K562 (cell line): ENCODE measurements around the gene UBE2M. TPM values are rescaled to one million over a fixed set of nuclear protein-coding genes. Genes with fewer than 3 reads are reported as not detected.

Experiments used
- ATAC-seq: fragments of 200-7000 bp; cut with Tn5 transposase; 3 replicates; pipeline ENCODE4 v1.9.1; 2020; ENCODE audit warnings: moderate library complexity
- BruUV-seq: library from RNA; stranded (reverse); fragments of 400-500 nt; replicated peaks from 2 replicates; lab custom pipeline; 2021; lab: Mats Ljungman, UMichigan
- CTCF ChIA-PET: fragments of 300-600 bp; formaldehyde crosslinking; extraction: SDS; loops from one replicate; lab custom pipeline; 2021; ENCODE audit warnings: low intra/inter-chr PET ratio; lab: Yijun Ruan, JAX
- POLR2A ChIA-PET: fragments of 300-600, 350-650 bp; sonication (Branson Sonifier 250); formaldehyde crosslinking; extraction: SDS; loops from one replicate; lab custom pipeline; 2021; ENCODE audit warnings: antibody characterized with exemption, inconsistent platforms; lab: Yijun Ruan, JAX
- DNase-seq, 4 experiments: peaks; one replicate each; pipeline versions ENCODE4 v3.0.0 to v3.0.0-alpha.2; 2011 to 2018; ENCODE audit warnings: low spot score in 3 of 4, mixed read lengths in 3 of 4; ENCODE audit errors: extremely low read depth in 1 of 4
- FAIRE-seq: peaks from 2 replicates; lab custom pipeline; 2011; peaks lifted over from hg19 to GRCh38; lab: Jason Lieb, UNC
- H2AFZ ChIP-seq: 2 replicates; pipeline ENCODE4 v1.6.0; 2011; ENCODE audit warnings: low read depth, low read length, control low read depth, inconsistent platforms
- H3K27ac ChIP-seq: fragments of 200-600 bp; 3 replicates; pipeline ENCODE4 v1.8.0; 2011; ENCODE audit warnings: low read depth, mild to moderate bottlenecking, control low read depth, inconsistent platforms, low read length, moderate library complexity, mixed read lengths; ENCODE audit errors: extremely low read depth
- H3K27me3 ChIP-seq, 2 experiments: fragments of 300-600 bp in 1 of 2; 2 replicates in 1 of 2; 3 replicates in 1 of 2; pipeline versions ENCODE4 v1.6.0 to v1.8.0; 2011; ENCODE audit warnings: inconsistent platforms in 2 of 2, low read length in 2 of 2, mild to moderate bottlenecking in 1 of 2, mixed read lengths in 1 of 2, moderate library complexity in 1 of 2; ENCODE audit not compliant: control insufficient read depth in 2 of 2, insufficient read depth in 2 of 2
- H3K36me3 ChIP-seq: fragments of 300-600 bp; 3 replicates; pipeline ENCODE4 v1.8.0; 2011; ENCODE audit warnings: mild to moderate bottlenecking, low read length, inconsistent platforms; ENCODE audit not compliant: control insufficient read depth, insufficient read depth
- H3K4me1 ChIP-seq, 2 experiments: fragments of 200-600 bp in 1 of 2; replicated peaks in 1 of 2; 2 replicates in 1 of 2; 3 replicates in 1 of 2; pipeline versions ENCODE4 v1.5.1 to v1.8.0; 2011; ENCODE audit warnings: inconsistent platforms in 2 of 2, low read length in 2 of 2, mild to moderate bottlenecking in 1 of 2, mixed read lengths in 1 of 2, moderate library complexity in 1 of 2; ENCODE audit not compliant: control insufficient read depth in 2 of 2, insufficient read depth in 2 of 2
- H3K4me2 ChIP-seq: 2 replicates; pipeline ENCODE4 v1.6.1; 2011; ENCODE audit warnings: low read length, control low read depth, inconsistent platforms, mixed read lengths; ENCODE audit not compliant: insufficient read depth
- H3K4me3 ChIP-seq: fragments of 200-600 bp; sonication (generic), shearing (Covaris generic); 2 replicates; pipeline ENCODE4 v1.5.1; 2016; ENCODE audit warnings: control low read depth, inconsistent platforms
- H3K79me2 ChIP-seq: fragments of 200-600 bp; 3 replicates; pipeline ENCODE4 v1.8.0; 2011; ENCODE audit warnings: low read length, inconsistent platforms; ENCODE audit not compliant: control insufficient read depth, insufficient read depth
- H3K9ac ChIP-seq, 2 experiments: 2 replicates each; pipeline versions ENCODE4 v1.6.0 to v1.6.1; 2011; ENCODE audit warnings: low read depth in 2 of 2, low read length in 2 of 2, control low read depth in 1 of 2, inconsistent platforms in 1 of 2, mild to moderate bottlenecking in 1 of 2, mixed read lengths in 1 of 2; ENCODE audit not compliant: insufficient read depth in 1 of 2
- H3K9me1 ChIP-seq: one replicate; pipeline ENCODE4 v1.6.0; 2011; ENCODE audit warnings: inconsistent platforms, mild to moderate bottlenecking, low read length, moderate library complexity; ENCODE audit not compliant: control insufficient read depth, insufficient read depth
- H3K9me3 ChIP-seq: replicated peaks from 2 replicates; pipeline ENCODE4 v1.5.1; 2011; ENCODE audit warnings: low read depth, low read length, inconsistent platforms; ENCODE audit not compliant: control insufficient read depth, insufficient read depth
- H4K20me1 ChIP-seq: replicated peaks from 2 replicates; pipeline ENCODE4 v1.6.1; 2011; ENCODE audit warnings: low read length, inconsistent platforms, mixed read lengths; ENCODE audit not compliant: control insufficient read depth, insufficient read depth
- ADNP ChIP-seq: fragments of 200-800 bp; sonication (Bioruptor generic); IDR thresholded peaks from 2 replicates; pipeline ENCODE4 v1.6.1; 2016; ENCODE audit warnings: missing genetic modification characterization, missing compliant biosample characterization
- BCL6 ChIP-seq: fragments of 250-450 bp; sonication (Bioruptor Pico); IDR thresholded peaks from 2 replicates; pipeline ENCODE4 v1.4.0; 2020
- BRF1 ChIP-seq: IDR thresholded peaks from 3 replicates; pipeline ENCODE4 v1.6.1; 2011; ENCODE audit warnings: borderline replicate concordance, mild to moderate bottlenecking; ENCODE audit not compliant: insufficient read length; ENCODE audit errors: extremely low read depth
- CREBBP ChIP-seq: IDR thresholded peaks from one replicate; pipeline ENCODE4 v1.6.1; 2012; ENCODE audit warnings: low read depth, mild to moderate bottlenecking, control low read depth, inconsistent platforms, low read length
- DNMT1 ChIP-seq: fragments of 450-650 bp; IDR thresholded peaks from 2 replicates; pipeline ENCODE4 v1.6.1; 2016; ENCODE audit warnings: antibody characterized with exemption, mild to moderate bottlenecking
- ELF2 ChIP-seq: fragments of 250-450 bp; sonication (Bioruptor Pico); IDR thresholded peaks from 2 replicates; pipeline ENCODE4 v1.5.0; 2021; ENCODE audit warnings: mild to moderate bottlenecking
- ERF ChIP-seq: fragments of 450-650 bp; formaldehyde crosslinking; IDR thresholded peaks from 2 replicates; pipeline ENCODE4 v1.4.0; 2020; ENCODE audit warnings: mild to moderate bottlenecking, mixed read lengths
- HCFC1 ChIP-seq: IDR thresholded peaks from 2 replicates; pipeline ENCODE4 v1.6.1; 2012; ENCODE audit warnings: low read depth, low read length, improper control_type of control experiment
- IFI16 ChIP-seq: fragments of 250-450 bp; sonication (Bioruptor Pico); IDR thresholded peaks from 2 replicates; pipeline ENCODE4 v2.1.2; 2022; ENCODE audit warnings: mild to moderate bottlenecking, inconsistent platforms
- NFIX ChIP-seq: fragments of 250-450 bp; sonication (Bioruptor Pico); IDR thresholded peaks from 2 replicates; pipeline ENCODE4 v1.4.0; 2020; ENCODE audit warnings: low read depth, mild to moderate bottlenecking, moderate library complexity
- PTRF ChIP-seq: fragments of 450-650 bp; IDR thresholded peaks from 2 replicates; pipeline ENCODE4 v1.6.1; 2016; ENCODE audit warnings: mild to moderate bottlenecking, missing genetic modification characterization, missing compliant biosample characterization
- RAD21 ChIP-seq, 2 experiments: fragments of 250-450 bp in 1 of 2; fragments of 450-650 bp in 1 of 2; sonication (Bioruptor Pico) in 1 of 2; formaldehyde crosslinking in 1 of 2; IDR thresholded peaks in 1 of 2; conservative IDR thresholded peaks in 1 of 2; 2 replicates each; pipeline versions ENCODE4 v1.4.0 to v1.8.0; 2020 to 2022; ENCODE audit warnings: mild to moderate bottlenecking in 2 of 2, moderate library complexity in 1 of 2
- SIX5 ChIP-seq, 2 experiments: IDR thresholded peaks; 2 replicates each; pipeline ENCODE4 v1.6.1; 2011; ENCODE audit warnings: low read length in 2 of 2, borderline replicate concordance in 1 of 2, low read depth in 1 of 2, mild to moderate bottlenecking in 1 of 2, moderate library complexity in 1 of 2; ENCODE audit not compliant: insufficient read depth in 1 of 2
- SMAD3 ChIP-seq: fragments of 450-650 bp; formaldehyde crosslinking; conservative IDR thresholded peaks from 2 replicates; pipeline ENCODE4 v1.4.0; 2020; ENCODE audit warnings: mild to moderate bottlenecking
- SPI1 ChIP-seq: IDR thresholded peaks from 2 replicates; pipeline ENCODE4 v1.6.1; 2011; ENCODE audit warnings: low read depth, low read length, control low read depth, borderline replicate concordance
- TEAD1 ChIP-seq, 2 experiments: fragments of 450-650 bp in 1 of 2; sonication (generic) in 1 of 2; formaldehyde crosslinking; IDR thresholded peaks; 2 replicates each; pipeline versions ENCODE4 v1.4.0 to v1.8.0; 2020 to 2022; ENCODE audit warnings: mild to moderate bottlenecking in 2 of 2, missing genetic modification reagents in 1 of 2
- YY1 ChIP-seq, 3 experiments: IDR thresholded peaks; 2 replicates each; pipeline ENCODE4 v1.6.1; 2011; ENCODE audit warnings: low read length in 2 of 3, mild to moderate bottlenecking in 2 of 3, moderate library complexity in 2 of 3, borderline replicate concordance in 1 of 3, control low read depth in 1 of 3, low read depth in 1 of 3; ENCODE audit not compliant: insufficient read depth in 3 of 3, insufficient replicate concordance in 2 of 3, control insufficient read depth in 1 of 3, insufficient read length in 1 of 3; ENCODE audit errors: extremely low read depth in 1 of 3
- ZNF583 ChIP-seq: fragments of 250-450 bp; sonication (Bioruptor Pico); IDR thresholded peaks from 2 replicates; pipeline ENCODE4 v1.4.0; 2020
- ZNF766 ChIP-seq: fragments of 200-800 bp; sonication (Bioruptor generic); conservative IDR thresholded peaks from 2 replicates; pipeline ENCODE4 v1.6.1; 2016; ENCODE audit warnings: missing genetic modification characterization, missing compliant biosample characterization
- WGBS: fragments of 100-300 bp; shearing (Covaris generic); methylation state at CpG from one replicate; pipeline ENCODE4 v1.1.6; 2016; ENCODE audit warnings: low coverage, mixed read lengths; ENCODE audit not compliant: insufficient coverage; ENCODE audit errors: missing lambda C conversion rate; 5-methylcytosine and 5-hydroxymethylcytosine counted together
- in situ Hi-C: fragments of 300-500 bp; cut with MboI; formaldehyde crosslinking; loops from 4 replicates; pipeline ENCODE4 v1.15.0; 2018; ENCODE audit warnings: inconsistent platforms, mixed read lengths
- intact Hi-C: fragments of 100-400 bp; cut with micrococcal nuclease; formaldehyde crosslinking; loops from 2 replicates; pipeline ENCODE4 v1.14.2; 2022
- polyA plus RNA-seq, 8 experiments: library from polyadenylated mRNA; depleted of rRNA in 4 of 8; stranded (reverse) in 5 of 8; unstranded in 3 of 8; fragments of >200 nt; fragmentation: Nextera tagmentation in 2 of 8; fragmentation: Illumina TruSeq in 1 of 8; extraction: Ambion mirVana in 2 of 8; extraction: Trizol in 1 of 8; gene quantifications; 2 replicates each; pipeline versions ENCODE4 v1.2.1 to v1.2.3, GENCODE V29; 2011 to 2014; ENCODE audit warnings: inconsistent platforms in 1 of 8, missing spikeins in 1 of 8
- total RNA-seq, 7 experiments: library from RNA; depleted of rRNA in 6 of 7; stranded (reverse); fragments of >200 nt in 6 of 7; fragmentation: Illumina TruSeq in 2 of 7; extraction: Trizol in 2 of 7; gene quantifications; 2 replicates each; pipeline versions ENCODE4 v1.2.1 to v1.2.3, GENCODE V29; 2011 to 2021; ENCODE audit warnings: low replicate concordance in 1 of 7
- TF ChIP-seq, protein P1 (sequence below), 3 experiments: fragments of 200-800 bp in 1 of 3; sonication (Bioruptor generic) in 1 of 3; sonication (generic) in 1 of 3; formaldehyde crosslinking in 1 of 3; IDR thresholded peaks; 2 replicates each; pipeline versions ENCODE4 v1.6.1 to v1.8.0; 2016 to 2022; ENCODE audit warnings: mild to moderate bottlenecking in 2 of 3, missing compliant biosample characterization in 2 of 3, missing genetic modification characterization in 2 of 3, missing genetic modification reagents in 1 of 3

The UBE2M gene
- total and polyA plus RNA-seq, 9 of the 15 experiments (the other 6 are each of a cell fraction or from before 2014, with no cell fraction given), result 0.92 to 163 (median 85.7) TPM

- CTCF ChIA-PET, result no interaction called here
- no peaks in the 10 kb centered on the region for H3K9me3 ChIP-seq
- in situ Hi-C loops, result no loop called here
- no peaks in the 10 kb centered on the region for H3K27me3 ChIP-seq
- ATAC-seq (no peak), DNase-seq (no peak), FAIRE-seq (no peak)
- H2AFZ ChIP-seq, result peak overlapping the region; percentile 99
- peak overlapping the region; percentile 95 to 97 for H3K9ac ChIP-seq
- intact Hi-C loops, result no loop called here
- H4K20me1 ChIP-seq, result no peaks in the 10 kb centered on the region
- H3K4me1 ChIP-seq, result peaks cover 25 to 33% of the 10 kb centered on the region in 2 experiments; a peak in 4 of 5 replicates
- no peaks in the 10 kb centered on the region for H3K9me1 ChIP-seq
- peaks cover 39% of the 10 kb centered on the region; the same call in 2 of the 3 replicates for H3K36me3 ChIP-seq
- H3K79me2 ChIP-seq, result peaks cover 21% of the 10 kb centered on the region
- 48% methylated on average over 23 of the region's 24 CpGs for WGBS
- POLR2A ChIA-PET, result interaction anchor here (0.5 to 2.9 kb wide), 5 partner anchors 9 to 72 kb away, joined by 3 to 24 read pairs (median 3); partner anchors contain the start of gene CHMP2A
- peak overlapping the region; percentile 96 for H3K4me2 ChIP-seq
- peak overlapping the region; percentile 99; the same call in 1 of the 3 replicates for H3K27ac ChIP-seq
- peak overlapping the region; percentile 71 for H3K4me3 ChIP-seq
- BruUV-seq, result no TSS peak
- TF ChIP-seq CREBBP, result peak; percentile 19
- TF ChIP-seq ELF2 (CRISPR knock-in tag), result no peak
- TF ChIP-seq SPI1, result peak; percentile 71
- TF ChIP-seq NFIX (CRISPR knock-in tag), result peak; percentile 39; the same call in 1 of the 2 replicates
- TF ChIP-seq ADNP, result no peak
- 0 out of 2 replicates have a peak, but pooled peaks have one; percentile 6 for TF ChIP-seq BCL6 (CRISPR knock-in tag)
- no peak for TF ChIP-seq SMAD3 (CRISPR knock-in tag)
- TF ChIP-seq IFI16 (CRISPR knock-in tag), result 0 out of 2 replicates have a peak, but pooled peaks have one; percentile 31
- TF ChIP-seq SIX5 (IDR thresholded peaks at IDR 0.05; ENCODE audit: borderline replicate concordance in 1 of 2, insufficient read depth in 1 of 2, low read depth in 1 of 2, low read length in 2 of 2), result peak; percentile 66 to 70; a peak in 3 of 4 replicates
- no peak for TF ChIP-seq TEAD1 (CRISPR knock-in tag; IDR thresholded peaks at IDR 0.05)
- 0 out of 2 replicates have a peak, but pooled peaks have one; percentile 68 for TF ChIP-seq ZNF583 (CRISPR knock-in tag)
- 0 out of 2 replicates have a peak, but pooled peaks have one; percentile 27 for TF ChIP-seq ZNF766 (CRISPR knock-in tag)
- TF ChIP-seq BRF1, result no peak
- no peak for TF ChIP-seq DNMT1
- TF ChIP-seq YY1 (IDR thresholded peaks at IDR 0.05; ENCODE audit: borderline replicate concordance in 1 of 3, control insufficient read depth in 1 of 3, extremely low read depth in 1 of 3, insufficient read depth in 3 of 3, insufficient read length in 1 of 3, insufficient replicate concordance in 2 of 3, low read depth in 1 of 3, low read length in 2 of 3), result peak; percentile 33 to 87 (median 77)
- no peak for TF ChIP-seq PTRF (tag)
- TF ChIP-seq HCFC1, result peak; percentile 83
- TF ChIP-seq, protein P1, sequence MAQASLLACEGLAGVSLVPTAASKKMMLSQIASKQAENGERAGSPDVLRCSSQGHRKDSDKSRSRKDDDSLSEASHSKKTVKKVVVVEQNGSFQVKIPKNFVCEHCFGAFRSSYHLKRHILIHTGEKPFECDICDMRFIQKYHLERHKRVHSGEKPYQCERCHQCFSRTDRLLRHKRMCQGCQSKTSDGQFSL (CRISPR knock-in tag; IDR thresholded peaks at IDR 0.05), result peak; percentile 54
- TF ChIP-seq, protein P1 (tag; IDR thresholded peaks at IDR 0.05), result peak in 1 of 2 experiments; percentile 59; a peak in 1 of 4 replicates
- TF ChIP-seq ERF (CRISPR knock-in tag), result peak; percentile 69; the same call in 1 of the 2 replicates
- TF ChIP-seq RAD21 (CRISPR knock-in tag; conservative IDR thresholded peaks at IDR 0.05 in 1 of 2, IDR thresholded peaks at IDR 0.05 in 1 of 2), result no peak
Observed at GRCh38 chr19:58572026-58572817, 13.8 kb upstream of the UBE2M start.
